ENCODE results near the gene FAM169A. TPM values are rescaled to one million over a fixed set of nuclear protein-coding genes. Genes with fewer than 3 reads are reported as not detected.

FAM169A gene
- total and polyA plus RNA-seq, 2 experiments from 2014 or later: 16.9 to 97.7 TPM

DNA sequence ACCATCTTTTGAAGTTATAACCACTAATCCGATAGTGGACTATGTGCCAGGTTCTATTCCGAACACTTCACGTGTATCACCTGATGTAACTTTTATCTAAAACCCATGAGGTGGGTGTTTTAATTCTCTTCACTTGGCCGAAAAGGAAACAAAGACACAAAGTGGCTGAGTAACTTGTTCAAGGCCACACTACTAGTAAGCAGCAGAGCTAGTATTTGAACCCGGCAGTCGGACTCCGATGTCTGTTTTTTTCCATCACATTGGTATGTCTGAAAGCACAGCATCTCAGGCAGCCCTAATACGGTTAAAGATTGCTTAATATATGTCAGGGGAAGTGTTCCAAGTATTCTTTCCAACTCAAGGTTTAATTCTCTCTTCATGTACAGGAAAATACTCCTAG lies 16.2 kb downstream of the FAM169A start:
- Histone ChIP-seq H3K79me2 (replicated peaks; ENCODE audit: insufficient read depth) (peaks cover 100% of the 10 kb centered on the region), H3K4me2 (peak overlapping the region; percentile 6), H3K4me3 (no peak overlapping the region), H3K27ac (ENCODE audit: low read depth) (peak overlapping the region; percentile 29; the same call in 1 of the 2 replicates), H4K20me1 (replicated peaks; ENCODE audit: insufficient read depth) (peaks cover 67% of the 10 kb centered on the region), H3K36me3 (ENCODE audit: insufficient read depth) (no peaks in the 10 kb centered on the region), H3K27me3 (ENCODE audit: insufficient read depth) (no peaks in the 10 kb centered on the region), H3F3A (replicated peaks; ENCODE audit: low read depth) (no peaks in the 10 kb centered on the region), H3K9me2 (ENCODE audit: insufficient read depth) (no peaks in the 10 kb centered on the region), H2AFZ (no peak overlapping the region), H3K4me1 (ENCODE audit: insufficient read depth) (peaks cover 83% of the 10 kb centered on the region)
- Mint-ChIP-seq H3K36me3 (ENCODE audit: low read depth) (peaks cover 11% of the 10 kb centered on the region), H3K9me3 (no peaks in the 10 kb centered on the region; the same call in 2 of the 3 replicates), H3K27ac (peak overlapping the region; percentile 8; the same call in 1 of the 2 replicates), H3K4me1 (peaks cover 74% of the 10 kb centered on the region), H3K4me3 (no peak overlapping the region), H3K27me3 (ENCODE audit: insufficient read depth, low read depth, poor library complexity) (no peaks in the 10 kb centered on the region)
- TF ChIP-seq, protein P1, sequence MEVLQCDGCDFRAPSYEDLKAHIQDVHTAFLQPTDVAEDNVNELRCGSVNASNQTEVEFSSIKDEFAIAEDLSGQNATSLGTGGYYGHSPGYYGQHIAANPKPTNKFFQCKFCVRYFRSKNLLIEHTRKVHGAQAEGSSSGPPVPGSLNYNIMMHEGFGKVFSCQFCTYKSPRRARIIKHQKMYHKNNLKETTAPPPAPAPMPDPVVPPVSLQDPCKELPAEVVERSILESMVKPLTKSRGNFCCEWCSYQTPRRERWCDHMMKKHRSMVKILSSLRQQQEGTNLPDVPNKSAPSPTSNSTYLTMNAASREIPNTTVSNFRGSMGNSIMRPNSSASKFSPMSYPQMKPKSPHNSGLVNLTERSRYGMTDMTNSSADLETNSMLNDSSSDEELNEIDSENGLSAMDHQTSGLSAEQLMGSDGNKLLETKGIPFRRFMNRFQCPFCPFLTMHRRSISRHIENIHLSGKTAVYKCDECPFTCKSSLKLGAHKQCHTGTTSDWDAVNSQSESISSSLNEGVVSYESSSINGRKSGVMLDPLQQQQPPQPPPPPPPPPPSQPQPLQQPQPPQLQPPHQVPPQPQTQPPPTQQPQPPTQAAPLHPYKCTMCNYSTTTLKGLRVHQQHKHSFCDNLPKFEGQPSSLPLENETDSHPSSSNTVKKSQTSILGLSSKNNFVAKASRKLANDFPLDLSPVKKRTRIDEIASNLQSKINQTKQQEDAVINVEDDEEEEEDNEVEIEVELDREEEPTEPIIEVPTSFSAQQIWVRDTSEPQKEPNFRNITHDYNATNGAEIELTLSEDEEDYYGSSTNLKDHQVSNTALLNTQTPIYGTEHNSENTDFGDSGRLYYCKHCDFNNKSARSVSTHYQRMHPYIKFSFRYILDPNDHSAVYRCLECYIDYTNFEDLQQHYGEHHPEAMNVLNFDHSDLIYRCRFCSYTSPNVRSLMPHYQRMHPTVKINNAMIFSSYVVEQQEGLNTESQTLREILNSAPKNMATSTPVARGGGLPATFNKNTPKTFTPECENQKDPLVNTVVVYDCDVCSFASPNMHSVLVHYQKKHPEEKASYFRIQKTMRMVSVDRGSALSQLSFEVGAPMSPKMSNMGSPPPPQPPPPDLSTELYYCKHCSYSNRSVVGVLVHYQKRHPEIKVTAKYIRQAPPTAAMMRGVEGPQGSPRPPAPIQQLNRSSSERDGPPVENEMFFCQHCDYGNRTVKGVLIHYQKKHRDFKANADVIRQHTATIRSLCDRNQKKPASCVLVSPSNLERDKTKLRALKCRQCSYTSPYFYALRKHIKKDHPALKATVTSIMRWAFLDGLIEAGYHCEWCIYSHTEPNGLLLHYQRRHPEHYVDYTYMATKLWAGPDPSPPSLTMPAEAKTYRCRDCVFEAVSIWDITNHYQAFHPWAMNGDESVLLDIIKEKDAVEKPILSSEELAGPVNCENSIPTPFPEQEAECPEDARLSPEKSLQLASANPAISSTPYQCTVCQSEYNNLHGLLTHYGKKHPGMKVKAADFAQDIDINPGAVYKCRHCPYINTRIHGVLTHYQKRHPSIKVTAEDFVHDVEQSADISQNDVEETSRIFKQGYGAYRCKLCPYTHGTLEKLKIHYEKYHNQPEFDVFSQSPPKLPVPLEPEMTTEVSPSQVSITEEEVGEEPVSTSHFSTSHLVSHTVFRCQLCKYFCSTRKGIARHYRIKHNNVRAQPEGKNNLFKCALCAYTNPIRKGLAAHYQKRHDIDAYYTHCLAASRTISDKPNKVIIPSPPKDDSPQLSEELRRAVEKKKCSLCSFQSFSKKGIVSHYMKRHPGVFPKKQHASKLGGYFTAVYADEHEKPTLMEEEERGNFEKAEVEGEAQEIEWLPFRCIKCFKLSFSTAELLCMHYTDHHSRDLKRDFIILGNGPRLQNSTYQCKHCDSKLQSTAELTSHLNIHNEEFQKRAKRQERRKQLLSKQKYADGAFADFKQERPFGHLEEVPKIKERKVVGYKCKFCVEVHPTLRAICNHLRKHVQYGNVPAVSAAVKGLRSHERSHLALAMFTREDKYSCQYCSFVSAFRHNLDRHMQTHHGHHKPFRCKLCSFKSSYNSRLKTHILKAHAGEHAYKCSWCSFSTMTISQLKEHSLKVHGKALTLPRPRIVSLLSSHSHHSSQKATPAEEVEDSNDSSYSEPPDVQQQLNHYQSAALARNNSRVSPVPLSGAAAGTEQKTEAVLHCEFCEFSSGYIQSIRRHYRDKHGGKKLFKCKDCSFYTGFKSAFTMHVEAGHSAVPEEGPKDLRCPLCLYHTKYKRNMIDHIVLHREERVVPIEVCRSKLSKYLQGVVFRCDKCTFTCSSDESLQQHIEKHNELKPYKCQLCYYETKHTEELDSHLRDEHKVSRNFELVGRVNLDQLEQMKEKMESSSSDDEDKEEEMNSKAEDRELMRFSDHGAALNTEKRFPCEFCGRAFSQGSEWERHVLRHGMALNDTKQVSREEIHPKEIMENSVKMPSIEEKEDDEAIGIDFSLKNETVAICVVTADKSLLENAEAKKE (CRISPR knock-in tag; IDR thresholded peaks at IDR 0.05): no peak
- TF ChIP-seq EZH2phosphoT487 (IDR thresholded peaks at IDR 0.05; ENCODE audit: unreplicated experiment) (no peak), CREB1 (CRISPR knock-in tag; IDR thresholded peaks at IDR 0.05; ENCODE audit: low read depth) (no peak), JUNB (IDR thresholded peaks at IDR 0.05; ENCODE audit: unreplicated experiment) (no peak), NANOG (IDR thresholded peaks at IDR 0.05; ENCODE audit: borderline replicate concordance) (no peak), ZNF114 (CRISPR knock-in tag; IDR thresholded peaks at IDR 0.05) (no peak), POLR2AphosphoS5 (IDR thresholded peaks at IDR 0.05; ENCODE audit: low read depth) (no peak), EZH2 (IDR thresholded peaks at IDR 0.05; ENCODE audit: low read depth, unreplicated experiment) (no peak), STAT1 (IDR thresholded peaks at IDR 0.05; ENCODE audit: unreplicated experiment) (no peak), ZNF331 (CRISPR knock-in tag; IDR thresholded peaks at IDR 0.05; ENCODE audit: low read depth) (no peak)
- TF ChIP-seq, protein P2, sequence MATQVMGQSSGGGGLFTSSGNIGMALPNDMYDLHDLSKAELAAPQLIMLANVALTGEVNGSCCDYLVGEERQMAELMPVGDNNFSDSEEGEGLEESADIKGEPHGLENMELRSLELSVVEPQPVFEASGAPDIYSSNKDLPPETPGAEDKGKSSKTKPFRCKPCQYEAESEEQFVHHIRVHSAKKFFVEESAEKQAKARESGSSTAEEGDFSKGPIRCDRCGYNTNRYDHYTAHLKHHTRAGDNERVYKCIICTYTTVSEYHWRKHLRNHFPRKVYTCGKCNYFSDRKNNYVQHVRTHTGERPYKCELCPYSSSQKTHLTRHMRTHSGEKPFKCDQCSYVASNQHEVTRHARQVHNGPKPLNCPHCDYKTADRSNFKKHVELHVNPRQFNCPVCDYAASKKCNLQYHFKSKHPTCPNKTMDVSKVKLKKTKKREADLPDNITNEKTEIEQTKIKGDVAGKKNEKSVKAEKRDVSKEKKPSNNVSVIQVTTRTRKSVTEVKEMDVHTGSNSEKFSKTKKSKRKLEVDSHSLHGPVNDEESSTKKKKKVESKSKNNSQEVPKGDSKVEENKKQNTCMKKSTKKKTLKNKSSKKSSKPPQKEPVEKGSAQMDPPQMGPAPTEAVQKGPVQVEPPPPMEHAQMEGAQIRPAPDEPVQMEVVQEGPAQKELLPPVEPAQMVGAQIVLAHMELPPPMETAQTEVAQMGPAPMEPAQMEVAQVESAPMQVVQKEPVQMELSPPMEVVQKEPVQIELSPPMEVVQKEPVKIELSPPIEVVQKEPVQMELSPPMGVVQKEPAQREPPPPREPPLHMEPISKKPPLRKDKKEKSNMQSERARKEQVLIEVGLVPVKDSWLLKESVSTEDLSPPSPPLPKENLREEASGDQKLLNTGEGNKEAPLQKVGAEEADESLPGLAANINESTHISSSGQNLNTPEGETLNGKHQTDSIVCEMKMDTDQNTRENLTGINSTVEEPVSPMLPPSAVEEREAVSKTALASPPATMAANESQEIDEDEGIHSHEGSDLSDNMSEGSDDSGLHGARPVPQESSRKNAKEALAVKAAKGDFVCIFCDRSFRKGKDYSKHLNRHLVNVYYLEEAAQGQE (IDR thresholded peaks at IDR 0.05; ENCODE audit: unreplicated experiment): no peak
- TF ChIP-seq, protein P3, sequence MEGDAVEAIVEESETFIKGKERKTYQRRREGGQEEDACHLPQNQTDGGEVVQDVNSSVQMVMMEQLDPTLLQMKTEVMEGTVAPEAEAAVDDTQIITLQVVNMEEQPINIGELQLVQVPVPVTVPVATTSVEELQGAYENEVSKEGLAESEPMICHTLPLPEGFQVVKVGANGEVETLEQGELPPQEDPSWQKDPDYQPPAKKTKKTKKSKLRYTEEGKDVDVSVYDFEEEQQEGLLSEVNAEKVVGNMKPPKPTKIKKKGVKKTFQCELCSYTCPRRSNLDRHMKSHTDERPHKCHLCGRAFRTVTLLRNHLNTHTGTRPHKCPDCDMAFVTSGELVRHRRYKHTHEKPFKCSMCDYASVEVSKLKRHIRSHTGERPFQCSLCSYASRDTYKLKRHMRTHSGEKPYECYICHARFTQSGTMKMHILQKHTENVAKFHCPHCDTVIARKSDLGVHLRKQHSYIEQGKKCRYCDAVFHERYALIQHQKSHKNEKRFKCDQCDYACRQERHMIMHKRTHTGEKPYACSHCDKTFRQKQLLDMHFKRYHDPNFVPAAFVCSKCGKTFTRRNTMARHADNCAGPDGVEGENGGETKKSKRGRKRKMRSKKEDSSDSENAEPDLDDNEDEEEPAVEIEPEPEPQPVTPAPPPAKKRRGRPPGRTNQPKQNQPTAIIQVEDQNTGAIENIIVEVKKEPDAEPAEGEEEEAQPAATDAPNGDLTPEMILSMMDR (conservative IDR thresholded peaks at IDR 0.05; ENCODE audit: low read depth in 2 of 2): no peak
- TF ChIP-seq, protein P4, sequence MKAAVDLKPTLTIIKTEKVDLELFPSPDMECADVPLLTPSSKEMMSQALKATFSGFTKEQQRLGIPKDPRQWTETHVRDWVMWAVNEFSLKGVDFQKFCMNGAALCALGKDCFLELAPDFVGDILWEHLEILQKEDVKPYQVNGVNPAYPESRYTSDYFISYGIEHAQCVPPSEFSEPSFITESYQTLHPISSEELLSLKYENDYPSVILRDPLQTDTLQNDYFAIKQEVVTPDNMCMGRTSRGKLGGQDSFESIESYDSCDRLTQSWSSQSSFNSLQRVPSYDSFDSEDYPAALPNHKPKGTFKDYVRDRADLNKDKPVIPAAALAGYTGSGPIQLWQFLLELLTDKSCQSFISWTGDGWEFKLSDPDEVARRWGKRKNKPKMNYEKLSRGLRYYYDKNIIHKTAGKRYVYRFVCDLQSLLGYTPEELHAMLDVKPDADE (IDR thresholded peaks at IDR 0.05): no peak
- no peak for DNase-seq (ENCODE audit: low spot score)
- ATAC-seq: no peak

Measured in GM23338 (cell line).